Uterus (tissue), 4 donors: ENCODE data around the gene SETD6. TPM values are rescaled to one million over a fixed set of nuclear protein-coding genes. Genes with fewer than 3 reads are reported as not detected.

Experiments
- DNase-seq, 2 donors: peaks; one replicate each; pipeline ENCODE4 v3.0.0-alpha.2; 2019 to 2020
- H3K27ac ChIP-seq, 2 donors: fragments of 200-600 bp; sonication (generic); 1 replicate in 1 of 2; 2 replicates in 1 of 2; pipeline ENCODE4 v1.5.1; 2016 to 2018
- H3K27me3 ChIP-seq, 2 donors: fragments of 200-600 bp; sonication (generic); one replicate each; pipeline ENCODE4 v1.5.1; 2018 to 2019; ENCODE audit warnings: control low read depth in 1 of 2
- H3K36me3 ChIP-seq, 2 donors: fragments of 200-600 bp; sonication (generic); one replicate each; pipeline ENCODE4 v1.5.1; 2019; ENCODE audit warnings: control low read depth in 1 of 2
- H3K4me1 ChIP-seq, 2 donors: fragments of 200-600 bp; sonication (generic); one replicate each; pipeline ENCODE4 v1.5.1; 2018 to 2019; ENCODE audit warnings: control low read depth in 1 of 2
- H3K4me3 ChIP-seq, 2 donors: fragments of 200-600 bp; sonication (generic); 1 replicate in 1 of 2; 2 replicates in 1 of 2; pipeline ENCODE4 v1.5.1; 2018 to 2019; ENCODE audit warnings: mild to moderate bottlenecking in 1 of 2
- H3K9me3 ChIP-seq, 2 donors: fragments of 200-600 bp; sonication (generic); one replicate each; pipeline ENCODE4 v1.5.1; 2019; ENCODE audit warnings: control low read depth in 1 of 2
- CTCF ChIP-seq, 4 experiments: fragments of 200-600 bp in 2 of 4; fragments of 450-650 bp in 2 of 4; sonication (generic) in 2 of 4; IDR thresholded peaks; one replicate each; pipeline ENCODE4 v1.5.1; 2016 to 2019; ENCODE audit warnings: antibody characterized with exemption in 4 of 4, mild to moderate bottlenecking in 2 of 4, moderate library complexity in 1 of 4
- POLR2A ChIP-seq, 2 donors: fragments of 450-650 bp; IDR thresholded peaks; one replicate each; pipeline ENCODE4 v1.6.1; 2016; ENCODE audit warnings: antibody characterized with exemption in 2 of 2, mild to moderate bottlenecking in 1 of 2, moderate library complexity in 1 of 2
- intact Hi-C: fragments of 100-400 bp; cut with DNase I; formaldehyde crosslinking; loops from one replicate; pipeline ENCODE4 v1.15.1; 2023; ENCODE audit warnings: low total_unique reads
- total RNA-seq, 4 donors: library from RNA; depleted of rRNA in 3 of 4; stranded (reverse); fragments of >200 nt in 3 of 4; gene quantifications; one replicate each; pipeline versions ENCODE4 v1.1.0 to v1.2.4, GENCODE V29; 2014 to 2023
- donor health status: DM: yes; HTN: yes; CAD: no.

Gene SETD6
- total RNA-seq, 4 donors from 2014 or later = 22.4 to 157 (median 43.0) TPM

GRCh38 chr16:58478427-58478826 is 36.9 kb upstream of the SETD6 start:
- no peak for TF ChIP-seq POLR2A (IDR thresholded peaks at IDR 0.05)
- TF ChIP-seq CTCF (IDR thresholded peaks at IDR 0.05) = no peak
- H3K27me3 ChIP-seq = no peaks in the 10 kb centered on the region
- no peaks in the 10 kb centered on the region for H3K9me3 ChIP-seq
- intact Hi-C loops = no loop called here
- DNase-seq = no peak
- no peaks in the 10 kb centered on the region for H3K4me1 ChIP-seq
- H3K36me3 ChIP-seq = no peaks in the 10 kb centered on the region
- H3K27ac ChIP-seq = no peak overlapping the region
- no peak overlapping the region for H3K4me3 ChIP-seq

GRCh38 chr16:58481226-58481869 is 34.0 kb upstream of the SETD6 start:
- Histone ChIP-seq H3K27me3 (no peaks in the 10 kb centered on the region), H3K36me3 (no peaks in the 10 kb centered on the region), H3K4me1 (no peaks in the 10 kb centered on the region), H3K4me3 (no peak overlapping the region), H3K27ac (no peak overlapping the region), H3K9me3 (no peaks in the 10 kb centered on the region)
- intact Hi-C loops = no loop called here
- TF ChIP-seq POLR2A (IDR thresholded peaks at IDR 0.05) (no peak), CTCF (IDR thresholded peaks at IDR 0.05) (no peak)
- DNase-seq = no peak

GRCh38 chr16:58481931-58482330 is 33.4 kb upstream of the SETD6 start:
- intact Hi-C loops = no loop called here
- no peaks in the 10 kb centered on the region for H3K4me1 ChIP-seq
- H3K36me3 ChIP-seq = no peaks in the 10 kb centered on the region
- TF ChIP-seq POLR2A (IDR thresholded peaks at IDR 0.05) (no peak), CTCF (IDR thresholded peaks at IDR 0.05) (no peak)
- no peaks in the 10 kb centered on the region for H3K27me3 ChIP-seq
- no peak for DNase-seq
- H3K9me3 ChIP-seq = no peaks in the 10 kb centered on the region
- no peak overlapping the region for H3K27ac ChIP-seq
- H3K4me3 ChIP-seq = no peak overlapping the region

- intact Hi-C loops = loop anchor here (5.0 kb wide), 1 partner anchor 138 kb away; no protein-coding TSS in a partner anchor
- H3K9me3 ChIP-seq = no peaks in the 10 kb centered on the region
- TF ChIP-seq POLR2A (IDR thresholded peaks at IDR 0.05) (no peak), CTCF (IDR thresholded peaks at IDR 0.05) (no peak)
- H3K27ac ChIP-seq = no peak overlapping the region
- H3K4me3 ChIP-seq = no peak overlapping the region
- H3K36me3 ChIP-seq = no peaks in the 10 kb centered on the region
- H3K27me3 ChIP-seq = no peaks in the 10 kb centered on the region
- DNase-seq = no peak
- H3K4me1 ChIP-seq = no peaks in the 10 kb centered on the region
Observed at GRCh38 chr16:58485184-58485887, 30.0 kb upstream of the SETD6 start.
